Lower lobe of right lung (tissue), 2 donors: ENCODE results near the gene PRKCQ. TPM values are rescaled to one million over a fixed set of nuclear protein-coding genes. Genes with fewer than 3 reads are reported as not detected.

Source experiments
- ATAC-seq, 2 donors: fragments of 200-7000 bp; cut with Tn5 transposase; one replicate each; pipeline ENCODE4 v1.9.1; 2020 to 2022; ENCODE audit warnings: mild to moderate bottlenecking in 2 of 2, moderate library complexity in 2 of 2
- DNase-seq: peaks from one replicate; pipeline ENCODE4 v3.0.0-alpha.2; 2020
- H3K27ac ChIP-seq: fragments of 200-600 bp; one replicate; pipeline ENCODE4 v1.8.0; 2022
- H3K27me3 ChIP-seq: fragments of 200-600 bp; one replicate; pipeline ENCODE4 v1.8.0; 2022; ENCODE audit warnings: low read depth
- H3K36me3 ChIP-seq: fragments of 200-600 bp; one replicate; pipeline ENCODE4 v1.8.0; 2022; ENCODE audit warnings: mild to moderate bottlenecking
- H3K4me1 ChIP-seq: fragments of 200-600 bp; one replicate; pipeline ENCODE4 v1.8.0; 2022
- H3K4me3 ChIP-seq: fragments of 200-600 bp; one replicate; pipeline ENCODE4 v1.8.0; 2022; ENCODE audit warnings: mild to moderate bottlenecking
- H3K9me3 ChIP-seq: fragments of 200-600 bp; one replicate; pipeline ENCODE4 v1.8.0; 2022
- CTCF ChIP-seq: fragments of 200-600 bp; IDR thresholded peaks from one replicate; pipeline ENCODE4 v1.8.0; 2022; ENCODE audit warnings: antibody characterized with exemption, mild to moderate bottlenecking
- intact Hi-C: fragments of 100-400 bp; cut with DNase I; formaldehyde crosslinking; loops from one replicate; pipeline ENCODE4 v1.11.0; 2022
- total RNA-seq: library from RNA; stranded (reverse); fragmentation: NEBNext Ultra II Directional; extraction: Animal tissue kit (Norgen Biotek cat#: 25700); gene quantifications from one replicate; pipeline ENCODE4 v1.2.1, GENCODE V29; 2021
- donor health status: DM: no; HTN: yes; CAD: no; lungs with severe emphysema.

PRKCQ gene
- total RNA-seq, 1 donor from 2014 or later, result 8.1 TPM

- no peaks in the 10 kb centered on the region for H3K27me3 ChIP-seq
- H3K9me3 ChIP-seq, result no peaks in the 10 kb centered on the region
- intact Hi-C loops, result no loop called here
- no peak overlapping the region for H3K27ac ChIP-seq
- no peak for ATAC-seq
- H3K4me1 ChIP-seq, result no peaks in the 10 kb centered on the region
- H3K4me3 ChIP-seq, result no peak overlapping the region
- no peak for DNase-seq
- TF ChIP-seq CTCF, result no peak
- peaks cover 4% of the 10 kb centered on the region for H3K36me3 ChIP-seq
These were observed 80.1 kb downstream of the PRKCQ start for GRCh38 chr10:6499974-6500373.

- ATAC-seq, result peak in 1 of 2 donors; percentile 55
- DNase-seq, result no peak
These were observed 81.3 kb downstream of the PRKCQ start for GRCh38 chr10:6498771-6499170.

GRCh38 chr10:6497620-6498019 is 82.5 kb downstream of the PRKCQ start:
- H3K9me3 ChIP-seq, result no peaks in the 10 kb centered on the region
- intact Hi-C loops, result no loop called here

More at GRCh38 chr10:6498771-6499170, 81.3 kb downstream of the PRKCQ start:
- Histone ChIP-seq H3K27ac (no peak overlapping the region), H3K9me3 (no peaks in the 10 kb centered on the region), H3K27me3 (no peaks in the 10 kb centered on the region), H3K36me3 (peaks cover 4% of the 10 kb centered on the region), H3K4me3 (no peak overlapping the region), H3K4me1 (no peaks in the 10 kb centered on the region)
- intact Hi-C loops, result no loop called here
- no peak for TF ChIP-seq CTCF

GRCh38 chr10:6494936-6495592 is 85.0 kb downstream of the PRKCQ start:
- Histone ChIP-seq H3K4me1 (no peaks in the 10 kb centered on the region), H3K4me3 (no peak overlapping the region), H3K27ac (no peak overlapping the region), H3K27me3 (no peaks in the 10 kb centered on the region), H3K9me3 (no peaks in the 10 kb centered on the region), H3K36me3 (peaks cover 15% of the 10 kb centered on the region)
- TF ChIP-seq CTCF, result no peak
- peak; percentile 23 to 35 for ATAC-seq
- DNase-seq, result no peak
- intact Hi-C loops, result no loop called here

More at GRCh38 chr10:6497620-6498019, 82.5 kb downstream of the PRKCQ start:
- Histone ChIP-seq H3K27ac (no peak overlapping the region), H3K4me3 (no peak overlapping the region), H3K27me3 (no peaks in the 10 kb centered on the region), H3K4me1 (no peaks in the 10 kb centered on the region), H3K36me3 (peaks cover 4% of the 10 kb centered on the region)
- no peak for DNase-seq
- ATAC-seq, result no peak
- TF ChIP-seq CTCF, result no peak

GRCh38 chr10:6494442-6494819 is 85.6 kb downstream of the PRKCQ start:
- H3K36me3 ChIP-seq, result peaks cover 20% of the 10 kb centered on the region
- intact Hi-C loops, result no loop called here
- H3K4me3 ChIP-seq, result no peak overlapping the region
- no peak overlapping the region for H3K27ac ChIP-seq
- no peak for TF ChIP-seq CTCF
- no peak for DNase-seq
- ATAC-seq, result no peak
- H3K9me3 ChIP-seq, result no peaks in the 10 kb centered on the region
- no peaks in the 10 kb centered on the region for H3K4me1 ChIP-seq
- H3K27me3 ChIP-seq, result no peaks in the 10 kb centered on the region
